VCaP (cell line): ENCODE measurements around the gene GABRA4.

ENCODE experiments used
- H3K27ac ChIP-seq: fragments of 450-650 bp; 2 replicates; pipeline ENCODE4 v1.5.1; 2017
- TF ChIP-seq, protein P1 (sequence below): fragments of 450-650 bp; conservative IDR thresholded peaks from 2 replicates; pipeline ENCODE4 v1.5.1; 2017; ENCODE audit warnings: mild to moderate bottlenecking, moderate library complexity

Gene GABRA4

DNA sequence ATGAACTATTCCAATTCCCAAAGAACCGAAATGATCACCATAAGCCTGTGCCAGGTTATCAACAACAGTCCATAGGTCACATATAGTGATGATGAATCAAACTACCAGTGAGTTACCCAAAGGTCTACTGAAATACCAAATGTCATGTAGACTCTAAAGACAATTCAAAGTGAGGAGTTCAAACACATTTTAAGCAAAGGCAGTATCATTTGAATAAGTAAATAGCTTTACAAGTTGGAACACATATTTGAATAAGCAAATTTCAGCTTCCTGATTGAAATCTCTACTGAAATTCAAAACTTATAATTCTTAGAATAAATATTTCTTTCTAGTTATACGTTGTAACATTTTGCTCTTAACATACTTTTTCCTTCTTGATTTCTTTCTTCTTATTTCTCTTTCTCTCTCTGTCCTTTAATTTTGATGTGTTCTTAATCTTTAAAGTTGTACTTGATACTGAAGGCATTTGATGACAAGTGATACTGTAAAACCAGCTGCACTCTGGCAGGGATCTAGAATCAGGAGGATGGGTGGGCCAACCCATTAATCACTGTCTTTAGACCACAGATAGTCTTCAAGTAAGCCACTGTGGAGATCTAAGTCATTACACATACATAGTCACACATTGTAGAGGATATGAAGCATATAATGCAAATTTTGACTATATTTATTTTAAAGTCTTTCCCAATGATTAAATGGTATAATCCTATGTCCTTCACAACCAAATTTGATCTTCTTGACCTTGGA, 34.5 kb downstream of the GABRA4 start:
- no peak overlapping the region for H3K27ac ChIP-seq
- TF ChIP-seq, protein P1, sequence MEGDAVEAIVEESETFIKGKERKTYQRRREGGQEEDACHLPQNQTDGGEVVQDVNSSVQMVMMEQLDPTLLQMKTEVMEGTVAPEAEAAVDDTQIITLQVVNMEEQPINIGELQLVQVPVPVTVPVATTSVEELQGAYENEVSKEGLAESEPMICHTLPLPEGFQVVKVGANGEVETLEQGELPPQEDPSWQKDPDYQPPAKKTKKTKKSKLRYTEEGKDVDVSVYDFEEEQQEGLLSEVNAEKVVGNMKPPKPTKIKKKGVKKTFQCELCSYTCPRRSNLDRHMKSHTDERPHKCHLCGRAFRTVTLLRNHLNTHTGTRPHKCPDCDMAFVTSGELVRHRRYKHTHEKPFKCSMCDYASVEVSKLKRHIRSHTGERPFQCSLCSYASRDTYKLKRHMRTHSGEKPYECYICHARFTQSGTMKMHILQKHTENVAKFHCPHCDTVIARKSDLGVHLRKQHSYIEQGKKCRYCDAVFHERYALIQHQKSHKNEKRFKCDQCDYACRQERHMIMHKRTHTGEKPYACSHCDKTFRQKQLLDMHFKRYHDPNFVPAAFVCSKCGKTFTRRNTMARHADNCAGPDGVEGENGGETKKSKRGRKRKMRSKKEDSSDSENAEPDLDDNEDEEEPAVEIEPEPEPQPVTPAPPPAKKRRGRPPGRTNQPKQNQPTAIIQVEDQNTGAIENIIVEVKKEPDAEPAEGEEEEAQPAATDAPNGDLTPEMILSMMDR = no peak

- H3K27ac ChIP-seq = no peak overlapping the region
- TF ChIP-seq, protein P1 = no peak
These were observed 36.9 kb downstream of the GABRA4 start for GRCh38 chr4:46956451-46956850.

- TF ChIP-seq, protein P1 = no peak
- H3K27ac ChIP-seq = no peak overlapping the region
These were observed 37.8 kb downstream of the GABRA4 start for GRCh38 chr4:46955601-46956000.

GRCh38 chr4:46954643-46955042, 38.7 kb downstream of the GABRA4 start:
- TF ChIP-seq, protein P1 = no peak
- no peak overlapping the region for H3K27ac ChIP-seq

DNA sequence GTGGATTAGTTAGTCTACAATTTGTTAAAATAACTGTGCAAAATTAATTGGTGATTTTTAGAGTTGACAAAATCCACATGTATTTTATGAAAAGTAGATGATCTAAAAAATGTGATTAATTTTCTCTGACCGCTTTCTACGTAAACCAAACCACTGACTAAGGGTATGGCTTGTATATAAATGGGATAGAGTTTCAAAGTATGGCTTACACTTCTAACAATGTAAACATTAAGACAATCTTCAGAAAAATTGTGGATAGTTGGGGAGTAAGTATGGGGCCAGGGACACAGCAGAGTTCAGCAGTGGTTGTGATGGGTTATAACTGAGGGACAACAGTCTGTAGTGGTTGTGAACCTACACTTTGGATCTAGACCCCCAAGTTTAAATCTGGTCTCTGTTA, 39.8 kb downstream of the GABRA4 start:
- TF ChIP-seq, protein P1 = no peak
- H3K27ac ChIP-seq = no peak overlapping the region

DNA sequence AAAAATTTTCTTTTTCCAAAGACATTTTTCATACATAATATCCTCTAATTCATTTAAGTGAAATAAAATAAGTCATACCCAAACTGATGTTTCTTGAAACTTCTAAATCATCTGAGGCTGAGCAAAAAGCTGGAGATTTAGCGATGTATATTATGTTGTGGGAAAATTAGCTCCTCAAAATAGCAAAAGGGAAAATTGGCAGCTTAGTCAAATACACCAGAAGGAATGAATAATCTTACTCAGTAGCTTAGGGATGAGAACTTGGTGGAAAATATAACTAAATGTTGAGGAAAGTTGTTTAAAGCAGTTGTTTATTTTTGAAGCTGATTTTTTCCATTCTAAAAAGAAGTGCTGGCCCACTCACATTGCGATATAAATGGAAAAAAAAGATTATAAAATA, 40.9 kb downstream of the GABRA4 start:
- TF ChIP-seq, protein P1 = no peak
- H3K27ac ChIP-seq = no peak overlapping the region

- TF ChIP-seq, protein P1 = no peak
- H3K27ac ChIP-seq = no peak overlapping the region
These were observed 42.6 kb downstream of the GABRA4 start for GRCh38 chr4:46950826-46951225.
